ENCODE results near the gene FRAS1. TPM values are rescaled to one million over a fixed set of nuclear protein-coding genes. Genes with fewer than 3 reads are reported as not detected.
"Not testable (repeated sequence)": the region's sequence is repeated elsewhere in the genome, so short reads cannot be mapped to it uniquely, and the experiment has no call there.

FRAS1 gene
- total and polyA plus RNA-seq, 2 donors (not counting 1 experiment from before 2014, with no cell fraction given): 0.30 to 0.66 TPM

DNA sequence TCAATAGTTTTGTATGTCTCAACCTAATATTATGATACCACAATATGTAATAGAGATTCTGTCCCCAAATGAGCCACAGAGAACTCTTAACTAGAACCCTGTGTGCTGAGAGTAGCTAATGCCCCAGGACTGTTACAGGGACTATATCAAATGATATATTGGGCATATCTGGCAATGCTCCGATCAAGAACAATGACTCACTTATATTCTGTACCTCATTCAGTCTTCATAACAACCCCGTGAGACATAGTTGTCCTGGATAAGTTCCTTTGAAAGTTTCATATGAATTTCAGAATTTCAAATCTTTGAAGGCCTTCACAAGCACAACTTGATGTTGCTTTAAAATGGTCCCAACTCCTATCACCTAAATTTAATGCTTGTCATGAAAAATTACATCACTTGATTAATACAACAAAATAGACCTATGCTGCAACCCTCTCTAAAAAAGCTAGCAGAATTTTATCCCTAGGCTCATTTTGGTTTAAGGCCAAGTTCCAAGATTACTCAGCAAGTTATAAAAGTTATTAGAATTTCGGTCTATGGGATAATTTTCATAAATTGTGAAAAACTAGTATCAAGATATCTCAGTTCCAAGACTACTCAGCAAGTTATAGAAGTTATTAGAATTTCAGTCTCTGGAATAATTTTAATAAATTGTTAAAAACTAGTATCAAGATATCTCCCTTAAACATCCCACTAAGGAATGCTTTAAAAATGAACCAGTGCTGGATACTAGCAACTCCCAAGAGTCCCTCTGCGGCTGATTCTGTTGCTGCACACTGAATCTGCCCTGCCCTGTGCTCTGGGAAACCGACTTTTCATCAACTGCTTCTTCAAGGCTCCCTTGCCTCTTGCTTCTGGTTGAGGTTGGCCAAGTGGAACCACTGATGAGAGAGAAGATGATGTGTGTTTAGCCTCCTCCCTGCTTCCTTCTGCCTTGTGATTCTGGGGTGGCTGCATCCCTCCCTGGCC, 488.4 kb downstream of the FRAS1 start:
- Histone ChIP-seq H4K20me1 (ENCODE audit: control insufficient read depth, extremely low read depth, insufficient read depth, low read length) (no peaks in the 10 kb centered on the region), H3K4me2 (ENCODE audit: extremely low read depth, insufficient read depth, low read length) (no peak overlapping the region), H3K9me3 (ENCODE audit: control insufficient read depth, insufficient read depth, low read depth, low read length) (no peaks in the 10 kb centered on the region), H3K4me3 (replicated peaks in 1 of 4; ENCODE audit: control extremely low read depth in 1 of 4, insufficient read depth in 1 of 4, low read depth in 3 of 4, low read length in 4 of 4) (no peak overlapping the region), H3K4me1 (ENCODE audit: control insufficient read depth, extremely low read depth, insufficient read depth, low read length) (peaks cover 7% of the 10 kb centered on the region), H2AFZ (ENCODE audit: low read length) (peak overlapping the region; percentile 45), H3K79me2 (ENCODE audit: control insufficient read depth, insufficient read depth, low read length) (no peaks in the 10 kb centered on the region), H3K36me3 (ENCODE audit: control insufficient read depth, insufficient read depth, low read length) (no peaks in the 10 kb centered on the region), H3K9ac (ENCODE audit: insufficient read depth, low read length) (no peak overlapping the region), H3K27me3 (ENCODE audit: control insufficient read depth, insufficient read depth, low read length) (no peaks in the 10 kb centered on the region), H3K27ac (ENCODE audit: insufficient read depth, low read length) (no peak overlapping the region)
- peak; percentile 57 to 66 for DNase-seq (ENCODE audit: low read depth in 2 of 2)
- TF ChIP-seq EZH2 (IDR thresholded peaks at IDR 0.05; ENCODE audit: low read length, missing control alignments): no peak
- TF ChIP-seq, protein P1, sequence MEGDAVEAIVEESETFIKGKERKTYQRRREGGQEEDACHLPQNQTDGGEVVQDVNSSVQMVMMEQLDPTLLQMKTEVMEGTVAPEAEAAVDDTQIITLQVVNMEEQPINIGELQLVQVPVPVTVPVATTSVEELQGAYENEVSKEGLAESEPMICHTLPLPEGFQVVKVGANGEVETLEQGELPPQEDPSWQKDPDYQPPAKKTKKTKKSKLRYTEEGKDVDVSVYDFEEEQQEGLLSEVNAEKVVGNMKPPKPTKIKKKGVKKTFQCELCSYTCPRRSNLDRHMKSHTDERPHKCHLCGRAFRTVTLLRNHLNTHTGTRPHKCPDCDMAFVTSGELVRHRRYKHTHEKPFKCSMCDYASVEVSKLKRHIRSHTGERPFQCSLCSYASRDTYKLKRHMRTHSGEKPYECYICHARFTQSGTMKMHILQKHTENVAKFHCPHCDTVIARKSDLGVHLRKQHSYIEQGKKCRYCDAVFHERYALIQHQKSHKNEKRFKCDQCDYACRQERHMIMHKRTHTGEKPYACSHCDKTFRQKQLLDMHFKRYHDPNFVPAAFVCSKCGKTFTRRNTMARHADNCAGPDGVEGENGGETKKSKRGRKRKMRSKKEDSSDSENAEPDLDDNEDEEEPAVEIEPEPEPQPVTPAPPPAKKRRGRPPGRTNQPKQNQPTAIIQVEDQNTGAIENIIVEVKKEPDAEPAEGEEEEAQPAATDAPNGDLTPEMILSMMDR (conservative IDR thresholded peaks at IDR 0.05 in 1 of 2, IDR thresholded peaks at IDR 0.05 in 1 of 2; ENCODE audit: low read depth in 1 of 2, low read length in 2 of 2): no peak

DNA sequence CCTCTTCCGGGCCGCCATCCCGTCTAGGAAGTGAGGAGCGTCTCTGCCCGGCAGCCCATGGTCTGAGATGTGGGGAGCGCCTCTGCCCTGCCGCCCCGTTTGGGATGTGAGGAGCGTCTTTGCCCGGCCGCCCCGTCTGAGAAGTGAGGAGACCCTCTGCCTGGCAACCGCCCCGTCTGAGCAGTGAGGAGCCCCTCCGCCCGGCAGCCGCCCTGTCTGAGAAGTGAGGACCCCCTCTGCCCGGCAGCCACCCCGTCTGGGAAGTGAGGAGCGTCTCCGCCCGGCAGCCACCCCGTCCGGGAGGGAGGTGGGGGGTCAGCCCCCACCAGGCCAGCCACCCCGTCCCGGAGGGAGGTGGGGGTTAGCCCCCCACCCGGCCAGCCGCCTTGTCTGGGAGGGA, 490.8 kb downstream of the FRAS1 start:
- H3K4me3 ChIP-seq (replicated peaks in 1 of 4; ENCODE audit: control extremely low read depth in 1 of 4, insufficient read depth in 1 of 4, low read depth in 3 of 4, low read length in 4 of 4); H4K20me1 ChIP-seq (ENCODE audit: control insufficient read depth, extremely low read depth, insufficient read depth, low read length): not testable (repeated sequence)

DNA sequence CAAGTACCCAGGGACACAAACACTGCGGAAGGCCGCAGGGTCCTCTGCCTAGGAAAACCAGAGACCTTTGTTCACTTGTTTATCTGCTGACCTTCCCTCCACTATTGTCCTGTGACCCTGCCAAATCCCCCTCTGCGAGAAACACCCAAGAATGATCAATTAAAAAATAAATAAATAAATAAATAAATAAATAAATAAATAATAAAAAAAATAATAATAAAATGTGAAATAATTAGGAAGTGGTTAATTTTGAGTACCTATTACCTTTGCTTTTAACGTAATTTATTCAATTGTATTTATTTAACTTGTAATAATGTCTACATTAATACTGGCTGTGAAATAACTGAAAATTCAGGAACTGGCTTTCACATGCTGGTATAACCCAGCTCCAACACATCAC, 491.8 kb downstream of the FRAS1 start:
- not testable (repeated sequence) for H3K4me3 ChIP-seq (replicated peaks in 1 of 4; ENCODE audit: control extremely low read depth in 1 of 4, insufficient read depth in 1 of 4, low read depth in 3 of 4, low read length in 4 of 4); H3K9me3 ChIP-seq (ENCODE audit: control insufficient read depth, insufficient read depth, low read depth, low read length); H3K27me3 ChIP-seq (ENCODE audit: control insufficient read depth, insufficient read depth, low read length); H3K27ac ChIP-seq (ENCODE audit: insufficient read depth, low read length); H3K9ac ChIP-seq (ENCODE audit: insufficient read depth, low read length); H3K79me2 ChIP-seq (ENCODE audit: control insufficient read depth, insufficient read depth, low read length); H3K36me3 ChIP-seq (ENCODE audit: control insufficient read depth, insufficient read depth, low read length); H2AFZ ChIP-seq (ENCODE audit: low read length); H3K4me2 ChIP-seq (ENCODE audit: extremely low read depth, insufficient read depth, low read length); H4K20me1 ChIP-seq (ENCODE audit: control insufficient read depth, extremely low read depth, insufficient read depth, low read length); H3K4me1 ChIP-seq (ENCODE audit: control insufficient read depth, extremely low read depth, insufficient read depth, low read length); DNase-seq (ENCODE audit: low read depth in 2 of 2)

More for the DNA sequence above, 490.8 kb downstream of the FRAS1 start:
- not testable (repeated sequence) for H3K4me1 ChIP-seq (ENCODE audit: control insufficient read depth, extremely low read depth, insufficient read depth, low read length); H3K4me2 ChIP-seq (ENCODE audit: extremely low read depth, insufficient read depth, low read length); H2AFZ ChIP-seq (ENCODE audit: low read length); H3K27me3 ChIP-seq (ENCODE audit: control insufficient read depth, insufficient read depth, low read length); H3K36me3 ChIP-seq (ENCODE audit: control insufficient read depth, insufficient read depth, low read length); H3K79me2 ChIP-seq (ENCODE audit: control insufficient read depth, insufficient read depth, low read length); DNase-seq (ENCODE audit: low read depth in 2 of 2); H3K27ac ChIP-seq (ENCODE audit: insufficient read depth, low read length); H3K9ac ChIP-seq (ENCODE audit: insufficient read depth, low read length); H3K9me3 ChIP-seq (ENCODE audit: control insufficient read depth, insufficient read depth, low read depth, low read length)

Data from fibroblast of lung (primary cell).